ENCODE measurements around the gene RNF114.

RNF114 gene

DNA sequence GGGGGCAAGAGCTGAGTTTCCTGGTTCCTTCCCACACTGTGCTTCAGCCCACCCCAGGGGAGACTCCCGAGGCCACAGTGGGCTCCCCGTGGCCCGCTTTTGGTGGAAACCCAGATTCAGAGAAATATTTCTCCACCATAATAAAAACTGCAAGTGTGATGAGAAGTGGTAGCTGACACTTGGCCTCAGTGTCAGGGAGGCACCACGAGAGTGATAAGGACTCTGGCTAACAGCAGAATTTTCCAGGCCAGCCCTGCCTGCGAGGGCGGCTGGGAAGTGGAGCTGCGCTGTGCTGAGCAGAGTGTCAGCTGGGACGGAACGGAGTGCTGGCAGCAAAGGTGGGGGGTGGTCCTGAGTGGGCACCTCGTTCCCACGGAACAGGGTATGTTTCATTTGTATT is 43.4 kb upstream of the RNF114 start:
- TF ChIP-seq, protein P1, sequence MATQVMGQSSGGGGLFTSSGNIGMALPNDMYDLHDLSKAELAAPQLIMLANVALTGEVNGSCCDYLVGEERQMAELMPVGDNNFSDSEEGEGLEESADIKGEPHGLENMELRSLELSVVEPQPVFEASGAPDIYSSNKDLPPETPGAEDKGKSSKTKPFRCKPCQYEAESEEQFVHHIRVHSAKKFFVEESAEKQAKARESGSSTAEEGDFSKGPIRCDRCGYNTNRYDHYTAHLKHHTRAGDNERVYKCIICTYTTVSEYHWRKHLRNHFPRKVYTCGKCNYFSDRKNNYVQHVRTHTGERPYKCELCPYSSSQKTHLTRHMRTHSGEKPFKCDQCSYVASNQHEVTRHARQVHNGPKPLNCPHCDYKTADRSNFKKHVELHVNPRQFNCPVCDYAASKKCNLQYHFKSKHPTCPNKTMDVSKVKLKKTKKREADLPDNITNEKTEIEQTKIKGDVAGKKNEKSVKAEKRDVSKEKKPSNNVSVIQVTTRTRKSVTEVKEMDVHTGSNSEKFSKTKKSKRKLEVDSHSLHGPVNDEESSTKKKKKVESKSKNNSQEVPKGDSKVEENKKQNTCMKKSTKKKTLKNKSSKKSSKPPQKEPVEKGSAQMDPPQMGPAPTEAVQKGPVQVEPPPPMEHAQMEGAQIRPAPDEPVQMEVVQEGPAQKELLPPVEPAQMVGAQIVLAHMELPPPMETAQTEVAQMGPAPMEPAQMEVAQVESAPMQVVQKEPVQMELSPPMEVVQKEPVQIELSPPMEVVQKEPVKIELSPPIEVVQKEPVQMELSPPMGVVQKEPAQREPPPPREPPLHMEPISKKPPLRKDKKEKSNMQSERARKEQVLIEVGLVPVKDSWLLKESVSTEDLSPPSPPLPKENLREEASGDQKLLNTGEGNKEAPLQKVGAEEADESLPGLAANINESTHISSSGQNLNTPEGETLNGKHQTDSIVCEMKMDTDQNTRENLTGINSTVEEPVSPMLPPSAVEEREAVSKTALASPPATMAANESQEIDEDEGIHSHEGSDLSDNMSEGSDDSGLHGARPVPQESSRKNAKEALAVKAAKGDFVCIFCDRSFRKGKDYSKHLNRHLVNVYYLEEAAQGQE (IDR thresholded peaks at IDR 0.05; ENCODE audit: insufficient read depth in 1 of 2, low read depth in 2 of 2, low read length in 2 of 2): no peak
- TF ChIP-seq POLR2AphosphoS5 (IDR thresholded peaks at IDR 0.05; ENCODE audit: low read depth, low read length) (no peak), SIN3A (IDR thresholded peaks at IDR 0.05; ENCODE audit: borderline replicate concordance, insufficient read depth, low read length) (no peak), TAF1 (IDR thresholded peaks at IDR 0.05; ENCODE audit: borderline replicate concordance, insufficient read depth, low read length) (no peak), FOXP2 (optimal IDR thresholded peaks at IDR 0.05; ENCODE audit: borderline replicate concordance, extremely low read depth, extremely low read length, insufficient read depth) (no peak)

DNA sequence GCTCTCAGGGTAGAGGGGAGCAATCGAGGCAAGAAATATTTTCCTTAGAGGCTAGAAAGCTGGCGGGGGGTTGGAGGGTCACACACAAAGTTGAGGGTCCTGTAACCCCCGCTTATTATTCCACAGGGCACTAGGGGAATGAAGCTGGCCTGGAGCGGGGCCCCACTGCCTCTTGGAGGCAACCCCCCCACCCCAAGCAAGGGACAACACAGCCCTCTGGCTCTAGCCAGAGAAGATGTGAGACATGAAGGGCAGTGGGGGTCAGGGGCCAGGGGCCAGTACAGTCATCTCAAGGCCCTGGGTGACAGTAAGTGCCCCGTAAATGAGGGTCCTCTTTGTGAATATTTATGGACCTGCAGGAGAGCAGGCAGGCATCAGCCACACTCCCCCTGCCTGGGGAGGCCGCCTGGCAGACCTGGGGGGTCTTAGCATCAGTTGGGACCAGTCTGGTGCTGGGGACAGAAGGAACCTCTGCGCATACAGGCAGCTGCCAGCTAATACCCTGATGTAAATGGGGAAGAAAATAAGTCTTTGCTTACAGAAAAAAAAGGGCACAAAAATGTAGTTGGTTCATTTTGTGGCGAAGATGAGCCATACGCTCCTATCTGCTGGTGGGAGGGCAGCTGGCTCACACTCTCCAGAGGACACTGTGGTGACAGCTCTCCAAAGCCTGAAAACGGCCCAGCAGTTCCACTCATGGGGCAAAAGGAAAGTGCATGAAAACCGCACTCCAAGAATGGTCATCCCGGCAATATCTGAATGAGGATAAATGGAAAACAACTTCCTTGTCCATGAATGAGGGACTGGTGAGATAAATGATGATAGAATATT is 42.7 kb upstream of the RNF114 start:
- TF ChIP-seq, protein P1 (IDR thresholded peaks at IDR 0.05; ENCODE audit: insufficient read depth in 1 of 2, low read depth in 2 of 2, low read length in 2 of 2): no peak
- TF ChIP-seq SIN3A (IDR thresholded peaks at IDR 0.05; ENCODE audit: borderline replicate concordance, insufficient read depth, low read length) (no peak), TAF1 (IDR thresholded peaks at IDR 0.05; ENCODE audit: borderline replicate concordance, insufficient read depth, low read length) (no peak), FOXP2 (optimal IDR thresholded peaks at IDR 0.05; ENCODE audit: borderline replicate concordance, extremely low read depth, extremely low read length, insufficient read depth) (no peak), POLR2AphosphoS5 (IDR thresholded peaks at IDR 0.05; ENCODE audit: low read depth, low read length) (no peak)

DNA sequence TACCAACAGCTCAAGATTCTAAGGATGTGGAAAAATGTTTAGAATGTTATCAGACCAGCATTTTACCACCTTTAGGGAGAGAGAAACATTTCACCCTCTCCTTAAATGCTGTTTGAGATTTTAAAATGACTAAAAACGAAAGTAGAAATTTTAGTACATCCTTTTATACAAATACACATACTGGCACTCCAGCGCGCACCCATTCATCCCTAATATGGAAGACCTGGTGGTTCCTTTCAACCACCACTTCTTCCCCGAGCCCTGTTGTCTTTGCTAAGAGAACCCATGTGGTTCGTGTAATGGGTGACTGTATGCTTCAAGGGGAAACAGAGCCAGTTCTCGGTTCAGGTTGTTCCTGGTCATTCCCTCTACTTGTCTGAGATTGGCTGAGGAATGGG is 42.1 kb upstream of the RNF114 start:
- TF ChIP-seq FOXP2 (optimal IDR thresholded peaks at IDR 0.05; ENCODE audit: borderline replicate concordance, extremely low read depth, extremely low read length, insufficient read depth): no peak
- no peak for TF ChIP-seq SIN3A (IDR thresholded peaks at IDR 0.05; ENCODE audit: borderline replicate concordance, insufficient read depth, low read length)
- TF ChIP-seq, protein P1 (IDR thresholded peaks at IDR 0.05; ENCODE audit: insufficient read depth in 1 of 2, low read depth in 2 of 2, low read length in 2 of 2): no peak
- no peak for TF ChIP-seq TAF1 (IDR thresholded peaks at IDR 0.05; ENCODE audit: borderline replicate concordance, insufficient read depth, low read length)
- no peak for TF ChIP-seq POLR2AphosphoS5 (IDR thresholded peaks at IDR 0.05; ENCODE audit: low read depth, low read length)

DNA sequence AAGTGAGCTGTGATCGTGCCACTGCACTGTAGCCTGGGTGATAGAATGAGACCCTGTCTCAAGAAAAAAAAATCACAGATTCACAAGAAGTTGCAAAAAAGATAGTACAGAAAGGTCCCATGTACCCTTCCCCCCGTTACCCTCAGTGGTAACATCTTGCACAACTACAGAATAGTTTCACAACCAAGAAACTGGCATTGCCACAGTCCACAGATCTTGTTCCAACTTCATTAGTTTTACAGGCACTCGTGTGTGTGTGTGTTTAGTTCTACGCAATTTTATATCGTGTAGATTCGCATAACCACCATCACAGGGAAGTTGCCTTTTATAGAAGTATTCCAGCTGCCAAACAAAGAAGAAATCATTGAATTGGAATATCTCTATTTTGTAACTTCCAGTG is 40.0 kb upstream of the RNF114 start:
- TF ChIP-seq POLR2AphosphoS5 (IDR thresholded peaks at IDR 0.05; ENCODE audit: low read depth, low read length) (no peak), SIN3A (IDR thresholded peaks at IDR 0.05; ENCODE audit: borderline replicate concordance, insufficient read depth, low read length) (no peak)

DNA sequence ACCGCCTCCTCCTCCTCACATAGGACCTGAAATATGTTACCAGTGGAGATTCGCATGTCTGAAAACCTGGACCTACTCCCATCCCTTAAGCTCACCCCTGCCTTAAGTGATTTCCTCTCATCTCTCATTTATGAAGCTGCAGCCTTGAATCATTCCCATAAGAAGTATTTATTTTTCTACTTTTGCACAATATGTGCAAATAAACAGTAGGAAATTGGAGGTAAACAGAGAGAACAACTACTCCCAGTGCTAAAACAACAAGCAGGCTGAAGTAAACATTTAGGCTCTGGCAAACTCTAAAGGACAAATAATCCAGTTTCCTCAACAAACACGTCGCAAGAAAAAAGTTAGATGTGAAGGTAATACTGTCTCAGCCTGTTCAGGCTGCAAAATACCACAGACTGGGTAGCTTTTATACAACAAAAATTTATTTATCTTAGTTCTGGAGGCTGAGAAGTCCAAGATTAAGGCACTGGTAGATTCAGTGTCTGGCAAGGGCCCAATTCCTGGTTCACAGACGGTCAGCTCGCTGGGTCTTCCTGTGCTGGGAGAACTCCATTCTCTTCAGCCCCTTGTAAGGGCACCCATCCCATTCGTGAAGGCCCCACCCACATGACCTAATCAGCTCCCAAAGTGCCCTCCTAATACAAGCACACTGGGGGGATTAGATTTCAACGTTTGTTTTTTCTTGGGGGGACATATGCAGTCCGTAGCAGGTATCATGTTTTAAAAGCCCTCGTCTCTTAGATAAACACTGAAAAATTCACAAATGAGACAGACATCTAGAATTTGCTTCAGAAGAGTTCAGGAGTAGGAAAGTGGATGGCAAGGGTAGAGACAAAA is 36.4 kb upstream of the RNF114 start:
- TF ChIP-seq POLR2AphosphoS5 (IDR thresholded peaks at IDR 0.05; ENCODE audit: low read depth, low read length) (no peak), SIN3A (IDR thresholded peaks at IDR 0.05; ENCODE audit: borderline replicate concordance, insufficient read depth, low read length) (no peak), FOXP2 (optimal IDR thresholded peaks at IDR 0.05; ENCODE audit: borderline replicate concordance, extremely low read depth, extremely low read length, insufficient read depth) (no peak), TAF1 (IDR thresholded peaks at IDR 0.05; ENCODE audit: borderline replicate concordance, insufficient read depth, low read length) (no peak)
- TF ChIP-seq, protein P1 (IDR thresholded peaks at IDR 0.05; ENCODE audit: insufficient read depth in 1 of 2, low read depth in 2 of 2, low read length in 2 of 2): no peak
